LNCAP (cell line): ENCODE data around the gene RSF1.

ENCODE experiments used
- CTCF ChIP-seq: fragments of 450-650 bp; IDR thresholded peaks from 2 replicates; pipeline ENCODE4 v1.5.1; 2017; ENCODE audit warnings: mild to moderate bottlenecking

Gene RSF1

GRCh38 chr11:77619576-77620198 is 200.8 kb downstream of the RSF1 start:
- peak; percentile 81 for TF ChIP-seq CTCF

- no peak for TF ChIP-seq CTCF
Observed at GRCh38 chr11:77617892-77618291, 202.6 kb downstream of the RSF1 start.

GRCh38 chr11:77611921-77612320 is 208.6 kb downstream of the RSF1 start:
- TF ChIP-seq CTCF: no peak
